GM12878 (cell line): Measurements from ENCODE around the gene MYF6.

Experiments
- BHLHE40 ChIP-seq, 2 experiments: fragments of 450-650 bp in 1 of 2; IDR thresholded peaks; 2 replicates each; pipeline ENCODE4 v1.6.1; 2011 to 2017; ENCODE audit warnings: low read depth in 2 of 2, borderline replicate concordance in 1 of 2, improper control_type of control experiment in 1 of 2, low read length in 1 of 2, mild to moderate bottlenecking in 1 of 2
- CREB1 ChIP-seq: IDR thresholded peaks from 2 replicates; pipeline ENCODE4 v1.6.1; 2012; ENCODE audit warnings: low read depth, mild to moderate bottlenecking, inconsistent platforms
- HDAC2 ChIP-seq: fragments of 200-600 bp; sonication (generic); IDR thresholded peaks from 2 replicates; pipeline ENCODE4 v1.6.1; 2017
- JUNB ChIP-seq: IDR thresholded peaks from 2 replicates; pipeline ENCODE4 v1.6.1; 2016; ENCODE audit warnings: antibody characterized with exemption, mild to moderate bottlenecking
- PBX3 ChIP-seq: IDR thresholded peaks from 2 replicates; pipeline ENCODE4 v1.6.1; 2011; ENCODE audit warnings: mild to moderate bottlenecking, low read depth, low read length, moderate library complexity; ENCODE audit not compliant: insufficient replicate concordance
- SMC3 ChIP-seq: IDR thresholded peaks from 2 replicates; pipeline ENCODE4 v1.6.1; 2011; ENCODE audit warnings: low read length, improper control_type of control experiment, borderline replicate concordance
- SUPT20H ChIP-seq: IDR thresholded peaks from 2 replicates; pipeline ENCODE4 v1.6.1; 2011; ENCODE audit warnings: low read depth, mild to moderate bottlenecking, low read length, moderate library complexity, borderline replicate concordance; ENCODE audit not compliant: control insufficient read depth

GRCh38 chr12:80752464-80752863 is 45.0 kb downstream of the MYF6 start:
- TF ChIP-seq PBX3 (no peak), SMC3 (no peak), JUNB (no peak), HDAC2 (no peak), BHLHE40 (IDR thresholded peaks at IDR 0.05; ENCODE audit: borderline replicate concordance in 1 of 2, low read depth in 2 of 2, low read length in 1 of 2) (no peak), SUPT20H (no peak), CREB1 (no peak)
